ENCODE measurements around the gene PKNOX2.

The PKNOX2 gene

GRCh38 chr11:125343718-125344131 is 179.2 kb downstream of the PKNOX2 start:
- no peak for DNase-seq

GRCh38 chr11:125344846-125345420 is 180.4 kb downstream of the PKNOX2 start:
- no peak for DNase-seq

DNA sequence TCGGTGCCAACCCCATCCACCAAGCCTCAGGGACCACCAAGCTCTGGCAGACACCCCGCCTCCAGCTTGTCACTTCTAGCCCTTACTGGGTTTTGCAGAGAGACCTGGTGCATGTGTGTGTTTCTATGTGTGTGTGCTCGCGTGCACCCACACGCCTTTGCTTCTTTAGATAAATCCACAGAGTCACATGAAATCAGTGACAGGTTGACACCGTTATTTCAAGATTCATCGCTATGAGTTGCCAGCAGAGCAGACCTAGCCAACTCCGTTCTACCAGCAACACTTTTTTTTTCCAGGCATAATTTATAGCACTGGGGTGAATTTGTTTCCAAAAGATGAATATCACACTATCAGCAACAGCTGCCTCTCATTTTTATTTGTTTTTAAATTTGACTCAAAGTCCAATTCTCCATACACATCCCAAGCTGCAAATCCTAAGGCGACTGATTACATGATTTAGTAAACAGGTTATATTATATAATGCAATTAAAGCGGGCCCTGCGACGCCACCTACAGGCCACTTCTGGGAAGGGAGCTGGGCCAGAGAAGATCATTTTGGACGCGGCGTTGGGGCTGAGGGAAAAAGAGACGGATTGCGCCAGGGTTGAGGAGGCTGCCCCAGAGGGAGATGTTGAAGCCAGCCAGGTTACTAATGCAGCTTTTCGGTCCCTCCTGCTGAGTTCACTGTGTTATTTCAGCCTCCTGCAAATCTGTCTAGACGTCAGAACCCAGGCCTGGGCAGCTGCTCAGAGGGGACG is 181.0 kb downstream of the PKNOX2 start:
- DNase-seq, result peak; percentile 71

DNA sequence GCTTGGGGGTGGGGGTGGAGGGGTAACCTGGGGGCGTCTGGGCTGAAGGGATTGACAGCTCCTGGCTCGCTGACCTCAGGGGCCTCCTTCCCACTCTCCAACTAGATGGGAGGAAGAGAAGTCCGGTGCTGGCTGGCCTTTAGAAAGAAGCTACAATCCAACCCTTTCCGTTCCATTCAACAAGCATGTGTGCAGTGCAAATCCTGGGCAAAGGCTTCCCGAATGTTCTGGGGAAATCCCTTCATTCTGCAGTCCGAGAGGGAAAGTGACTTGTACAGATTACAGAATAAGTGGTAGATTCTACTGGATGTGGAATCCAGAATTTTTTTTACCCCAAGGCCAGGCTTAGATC is 181.6 kb downstream of the PKNOX2 start:
- DNase-seq, result no peak

- DNase-seq, result no peak
Measured at GRCh38 chr11:125346565-125347260, 182.2 kb downstream of the PKNOX2 start.

DNA sequence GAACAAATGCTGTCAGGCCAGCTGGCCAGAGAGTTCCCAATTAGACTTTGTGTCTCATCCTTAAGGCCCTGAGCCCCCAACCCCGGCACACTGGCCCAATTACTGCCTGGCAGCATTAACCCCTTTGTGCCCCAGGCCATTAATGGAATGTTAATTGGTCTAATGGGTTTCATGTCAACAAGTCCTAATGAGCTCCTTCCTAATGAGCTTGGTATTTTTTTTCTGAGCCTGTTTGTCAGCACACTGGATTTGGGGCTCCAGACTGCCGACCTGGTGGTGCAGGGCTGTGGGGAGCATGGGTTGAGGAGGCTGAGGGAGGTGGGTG is 182.7 kb downstream of the PKNOX2 start:
- no peak for DNase-seq

DNA sequence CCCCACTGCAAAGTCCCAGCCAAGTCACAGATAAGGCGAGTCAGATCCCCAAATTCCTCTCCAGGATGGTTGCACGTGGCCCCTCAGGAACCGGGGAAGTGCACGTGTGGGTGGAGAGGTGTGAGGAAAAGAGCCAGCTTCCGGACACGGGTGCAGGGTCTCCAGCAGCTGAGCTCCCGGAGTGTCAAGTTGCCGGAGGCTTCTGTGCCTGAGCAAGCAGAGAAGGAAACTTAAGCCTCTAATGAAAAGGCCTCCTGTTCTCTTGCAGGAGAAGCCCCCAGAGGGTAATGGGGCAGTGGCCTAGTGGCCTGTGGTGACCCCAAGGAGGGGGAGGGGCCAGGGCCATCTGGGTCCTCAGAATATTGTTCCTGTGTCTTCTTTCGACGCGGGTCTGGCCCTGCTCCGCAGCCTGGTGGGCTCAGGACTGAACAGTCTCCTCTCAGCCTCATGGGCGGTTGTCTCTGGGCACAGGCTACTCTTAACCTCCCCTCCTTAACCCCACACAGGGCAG is 183.6 kb downstream of the PKNOX2 start:
- DNase-seq, result no peak

DNA sequence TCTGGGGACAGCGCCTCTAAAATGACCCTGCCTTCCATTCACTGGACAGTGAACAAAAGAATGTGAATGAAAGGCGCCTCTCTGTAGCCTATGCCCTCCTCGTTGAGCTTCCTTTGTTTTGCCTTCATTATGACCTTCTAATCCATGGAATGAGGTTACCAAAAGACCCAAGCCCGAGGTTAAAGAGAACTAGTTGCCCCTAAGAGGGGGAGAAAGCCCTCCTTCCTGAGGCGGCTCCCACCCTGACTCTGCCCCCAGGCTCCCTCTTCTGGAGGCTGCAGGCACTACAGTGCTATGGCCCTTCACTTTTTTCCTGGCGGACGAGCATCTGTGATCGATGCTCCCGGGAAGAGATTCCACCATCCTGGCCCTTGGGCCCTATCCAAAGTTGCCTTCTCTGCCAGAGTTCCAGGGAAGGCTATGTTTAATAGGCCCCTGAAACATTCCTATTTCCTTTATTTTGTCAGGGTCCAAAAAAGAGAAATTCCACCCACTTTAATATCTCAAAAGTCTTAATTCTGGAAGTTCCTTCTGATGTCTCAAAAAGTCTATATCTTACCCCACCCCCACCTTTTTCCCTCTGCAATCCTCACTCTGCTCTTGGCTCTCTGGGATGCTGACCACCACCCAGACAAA is 184.2 kb downstream of the PKNOX2 start:
- DNase-seq, result peak; percentile 49

DNA sequence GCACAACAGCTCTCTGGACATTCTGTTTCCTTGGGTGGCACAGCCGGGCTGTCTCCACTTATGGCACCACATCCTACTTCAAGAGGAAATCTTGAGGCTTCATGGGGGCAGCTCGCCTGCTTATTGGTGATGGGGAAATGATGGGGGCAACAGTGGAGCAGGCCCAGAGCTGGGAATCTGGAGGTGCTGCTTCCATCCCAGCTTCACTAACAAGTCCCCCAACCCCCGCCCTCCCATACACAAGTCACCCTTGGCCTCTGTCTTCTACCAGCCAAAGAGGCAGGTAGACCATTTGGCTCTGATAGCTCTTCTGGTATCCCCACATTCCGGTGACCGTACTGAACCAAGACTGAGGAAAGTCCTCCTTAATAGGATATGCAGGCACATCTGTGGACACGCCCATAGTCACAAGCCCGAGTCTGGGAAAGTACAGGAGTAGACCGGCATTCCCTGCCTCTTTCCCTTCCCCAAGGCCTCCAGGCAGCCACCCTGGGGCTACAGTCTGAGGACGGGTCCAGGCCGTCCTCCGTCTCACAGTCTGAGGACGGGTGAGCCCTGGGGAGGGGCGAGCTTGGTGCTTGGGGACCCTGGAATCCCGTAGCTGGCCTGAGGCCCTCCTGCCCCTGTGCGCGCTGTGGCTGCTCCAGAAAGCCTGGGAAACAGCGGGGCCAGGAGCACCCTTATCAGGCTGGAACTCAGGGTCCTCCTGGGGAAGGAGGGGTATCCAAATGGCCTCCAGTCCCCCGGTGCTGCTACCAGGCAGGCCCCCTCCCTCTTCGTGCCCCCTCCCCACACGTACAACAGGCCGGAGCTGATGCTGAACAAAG is 185.9 kb downstream of the PKNOX2 start:
- DNase-seq, result no peak

DNA sequence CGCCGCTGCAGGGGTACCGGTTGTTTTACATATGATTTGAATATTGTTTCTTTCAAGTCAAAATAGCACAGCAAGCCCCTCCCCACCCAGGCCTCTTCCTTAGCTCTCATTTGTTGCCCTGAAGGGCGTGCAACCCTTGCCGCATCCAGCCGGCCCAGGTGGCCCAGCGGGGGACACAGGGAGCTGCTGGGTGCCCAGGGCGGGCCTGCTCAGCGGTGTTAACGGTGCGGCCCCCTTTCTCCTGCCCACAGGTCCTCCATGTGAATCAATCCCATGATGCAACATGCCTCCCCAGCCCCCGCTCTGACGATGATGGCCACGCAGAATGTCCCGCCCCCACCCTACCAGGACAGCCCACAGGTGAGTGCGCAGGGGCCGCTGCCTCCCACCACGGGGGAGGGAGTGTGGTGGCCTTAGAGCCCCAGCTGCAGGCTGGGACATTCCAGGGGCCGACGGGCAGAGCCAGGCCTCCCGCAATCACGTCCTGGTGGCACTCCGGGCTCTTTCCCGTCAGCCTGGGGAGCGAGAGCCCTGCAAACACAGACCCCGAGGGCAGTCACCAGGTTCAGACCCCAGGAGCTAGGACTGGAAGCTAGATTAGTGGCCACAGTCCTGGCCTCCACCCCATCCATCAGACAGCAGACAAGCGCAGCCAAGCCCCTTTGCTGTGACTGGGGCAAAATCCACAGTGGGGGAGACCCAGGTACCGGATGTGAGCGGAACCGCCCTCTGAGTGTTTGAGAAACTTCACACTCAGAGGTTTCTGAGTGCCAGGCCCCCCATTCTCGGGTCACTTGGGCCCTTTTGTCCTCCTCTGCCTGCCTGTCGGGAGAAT is 186.7 kb downstream of the PKNOX2 start:
- DNase-seq, result no peak

- no peak for DNase-seq
Measured at GRCh38 chr11:125351868-125352250, 187.3 kb downstream of the PKNOX2 start.

DNA sequence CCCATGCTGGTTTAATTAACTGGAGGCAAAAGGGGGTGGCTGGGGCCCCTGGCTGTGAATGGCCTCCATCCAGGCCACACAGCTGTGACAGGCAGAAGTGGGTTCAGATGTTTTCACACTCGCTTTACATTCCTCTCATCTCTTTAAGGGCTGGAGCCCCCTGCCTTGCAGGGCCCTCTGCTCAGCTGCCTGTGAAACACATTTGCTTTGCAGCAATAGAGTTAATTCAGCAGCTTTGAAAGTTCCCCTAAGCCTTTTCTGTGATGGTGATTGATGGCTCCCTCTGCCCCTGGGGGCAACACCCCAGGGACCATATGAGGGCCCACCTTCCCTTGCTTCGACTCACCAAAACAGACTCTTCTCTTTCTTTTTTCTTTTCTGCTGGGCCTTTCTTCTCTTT is 192.2 kb downstream of the PKNOX2 start:
- DNase-seq, result no peak

- no peak for DNase-seq
Measured at GRCh38 chr11:125357551-125357950, 193.0 kb downstream of the PKNOX2 start.

DNA sequence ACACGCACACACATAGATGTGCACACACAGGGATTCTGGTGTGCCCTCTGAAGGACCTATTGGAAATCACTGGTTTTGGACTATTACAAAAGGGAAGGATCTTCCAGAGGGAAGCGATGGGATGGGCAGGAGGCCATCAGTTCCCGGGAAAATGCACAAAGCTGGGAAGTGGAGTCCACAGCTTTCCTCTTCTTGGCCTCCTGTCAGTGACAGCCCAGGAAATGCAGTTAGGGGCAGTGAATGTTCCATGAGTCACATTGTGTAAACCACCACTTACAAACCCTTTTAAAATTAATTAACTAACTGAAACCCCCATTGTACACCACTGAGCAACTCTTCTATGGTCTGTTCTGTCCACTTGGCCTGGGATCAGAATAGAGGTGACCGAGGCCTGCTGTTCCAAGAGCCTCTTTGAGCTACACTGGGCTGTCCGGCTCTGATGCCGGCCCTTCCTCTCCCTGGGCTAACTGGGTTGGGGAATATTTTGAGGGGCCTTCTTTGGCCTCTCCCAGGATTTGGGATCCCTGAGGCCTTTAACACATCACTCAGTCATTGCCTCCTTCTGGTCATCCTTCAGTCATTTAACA is 193.8 kb downstream of the PKNOX2 start:
- DNase-seq, result no peak

DNA sequence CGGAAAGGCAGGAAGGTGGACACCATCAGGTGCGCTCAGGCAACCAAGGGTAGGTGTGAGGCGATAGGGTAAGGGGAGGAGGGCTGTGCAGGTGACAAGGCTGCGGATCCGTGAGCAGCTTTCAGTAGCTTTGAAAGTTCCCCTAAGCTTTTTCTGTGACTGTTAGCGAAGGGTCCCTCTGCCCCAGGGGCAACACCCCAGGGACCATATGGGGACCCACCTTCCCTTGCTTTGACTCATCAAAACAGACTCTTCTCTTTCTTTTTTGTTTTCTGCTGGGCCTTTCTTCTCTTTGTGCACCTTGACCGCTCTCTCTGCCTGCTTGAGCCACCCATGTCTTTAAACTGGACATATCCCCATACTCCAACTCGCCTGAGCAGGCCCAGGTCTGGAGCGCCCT is 194.6 kb downstream of the PKNOX2 start:
- DNase-seq, result no peak

DNA sequence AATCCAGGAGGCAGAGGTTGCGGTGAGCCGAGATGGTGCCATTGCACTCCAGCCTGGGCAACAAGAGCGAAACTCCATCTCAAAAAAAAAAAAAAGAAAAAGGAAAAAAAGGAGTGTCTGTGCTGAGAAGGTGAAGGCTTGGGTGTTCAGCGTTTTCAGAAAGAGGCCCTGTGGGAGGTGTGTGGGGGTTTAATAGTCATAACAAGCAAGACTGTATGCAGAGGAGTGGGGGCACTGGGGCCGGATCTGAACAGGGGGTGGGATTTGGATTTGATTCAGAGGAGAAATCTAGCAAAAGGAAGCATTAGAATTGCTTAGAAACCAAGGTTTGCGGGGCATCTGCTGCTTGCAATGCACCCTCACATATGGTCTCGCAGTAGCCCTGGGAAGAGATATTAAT is 195.5 kb downstream of the PKNOX2 start:
- no peak for DNase-seq

- no peak for DNase-seq
Measured at GRCh38 chr11:125364121-125364826, 199.7 kb downstream of the PKNOX2 start.

DNA sequence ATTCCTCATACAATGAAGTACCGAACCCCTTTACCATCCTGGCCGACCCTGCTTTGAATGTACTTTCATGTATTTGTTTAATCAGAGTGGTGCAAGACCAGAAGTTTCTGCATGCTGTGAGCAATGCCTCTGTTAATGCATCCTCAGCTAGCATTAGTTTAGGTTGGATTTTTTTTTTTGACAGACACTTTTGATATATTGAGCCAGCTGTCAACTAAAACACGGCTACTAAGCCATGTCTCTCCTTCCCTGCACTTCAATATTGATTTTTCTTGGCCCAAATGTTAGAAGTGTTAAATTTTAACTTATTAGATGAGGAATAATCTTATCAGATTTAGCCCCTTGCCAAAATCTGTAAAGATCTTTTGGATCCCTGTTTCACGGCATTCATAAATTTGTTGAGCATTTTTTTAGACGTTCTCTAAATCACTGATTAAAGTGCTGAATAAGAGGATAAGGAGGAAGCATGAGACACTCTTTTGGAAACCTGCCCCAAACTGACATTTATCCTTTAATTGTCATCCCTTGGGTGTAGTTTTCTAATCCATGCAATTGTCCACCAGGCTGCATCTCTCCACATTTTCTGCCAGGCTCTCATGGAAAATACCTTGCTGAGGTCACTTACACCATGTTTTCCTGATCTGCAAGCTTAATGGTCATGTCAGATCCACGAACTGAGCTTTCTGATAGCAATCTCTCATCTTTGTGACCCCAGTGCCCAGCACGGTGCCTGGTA is 200.8 kb downstream of the PKNOX2 start:
- DNase-seq, result no peak

DNA sequence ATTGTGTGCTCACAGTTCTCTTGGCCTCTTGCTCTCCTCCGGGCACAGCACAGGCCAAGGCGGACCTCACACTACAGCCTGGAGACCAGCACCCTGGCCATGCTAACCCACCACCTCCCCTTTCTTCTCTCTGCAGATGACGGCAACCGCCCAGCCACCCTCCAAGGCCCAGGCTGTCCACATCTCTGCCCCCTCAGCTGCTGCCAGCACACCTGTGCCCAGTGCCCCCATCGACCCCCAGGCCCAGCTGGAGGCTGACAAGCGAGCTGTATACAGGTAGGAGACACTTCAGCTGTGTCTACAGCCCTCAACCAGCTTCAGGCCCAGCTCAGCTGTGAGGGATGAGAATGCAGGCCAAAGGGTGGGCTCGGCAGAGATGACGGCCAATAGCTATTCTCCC is 203.2 kb downstream of the PKNOX2 start:
- no peak for DNase-seq

DNA sequence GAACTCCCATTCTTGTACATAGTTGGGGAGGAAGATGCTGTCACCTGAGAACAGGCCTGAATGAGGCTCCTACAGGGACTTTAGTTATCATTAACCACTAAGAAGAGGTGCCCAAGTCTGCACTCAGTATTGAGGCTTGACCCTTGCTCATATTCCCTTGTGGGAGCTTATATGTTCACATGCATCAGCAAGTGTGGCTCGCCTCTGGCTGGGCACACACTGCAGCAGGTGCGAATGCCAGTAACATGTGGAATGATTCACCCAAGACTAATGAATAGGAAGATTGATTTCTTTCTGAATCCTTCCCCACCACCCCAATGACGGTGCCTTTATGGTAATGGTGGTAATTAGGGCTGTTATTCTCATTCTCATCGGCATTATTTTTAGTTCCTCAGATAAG is 204.2 kb downstream of the PKNOX2 start:
- DNase-seq, result no peak
